ENCODE data around the gene MLXIP.

The MLXIP gene

GRCh38 chr12:122079532-122080081 lies 1.1 kb downstream of the MLXIP start:
- no peak for DNase-seq (ENCODE audit: low spot score)

GRCh38 chr12:122080149-122081082 lies 1.9 kb downstream of the MLXIP start:
- no peak for DNase-seq (ENCODE audit: low spot score)

GRCh38 chr12:122081083-122081696 lies 2.6 kb downstream of the MLXIP start:
- DNase-seq (ENCODE audit: low spot score): no peak

- no peak for DNase-seq (ENCODE audit: low spot score)
Measured at GRCh38 chr12:122081697-122082221, 3.2 kb downstream of the MLXIP start.

- no peak for DNase-seq (ENCODE audit: low spot score)
Measured at GRCh38 chr12:122082621-122083356, 4.2 kb downstream of the MLXIP start.

- no peak for DNase-seq (ENCODE audit: low spot score)
Measured at GRCh38 chr12:122084857-122085405, 6.4 kb downstream of the MLXIP start.

GRCh38 chr12:122085591-122085990 lies 7.0 kb downstream of the MLXIP start:
- DNase-seq (ENCODE audit: low spot score): no peak

GRCh38 chr12:122086116-122086515 lies 7.6 kb downstream of the MLXIP start:
- no peak for DNase-seq (ENCODE audit: low spot score)

GRCh38 chr12:122086641-122087285 lies 8.2 kb downstream of the MLXIP start:
- no peak for DNase-seq (ENCODE audit: low spot score)

- DNase-seq (ENCODE audit: low spot score): no peak
Measured at GRCh38 chr12:122087431-122088178, 9.0 kb downstream of the MLXIP start.

GRCh38 chr12:122088179-122088810 lies 9.7 kb downstream of the MLXIP start:
- no peak for DNase-seq (ENCODE audit: low spot score)

GRCh38 chr12:122089077-122089476 lies 10.5 kb downstream of the MLXIP start:
- DNase-seq (ENCODE audit: low spot score): no peak

- no peak for DNase-seq (ENCODE audit: low spot score)
Measured at GRCh38 chr12:122090759-122091515, 12.4 kb downstream of the MLXIP start.

- DNase-seq (ENCODE audit: low spot score): no peak
Measured at GRCh38 chr12:122093098-122093883, 14.7 kb downstream of the MLXIP start.

- no peak for DNase-seq (ENCODE audit: low spot score)
Measured at GRCh38 chr12:122094137-122094734, 15.7 kb downstream of the MLXIP start.

- no peak for DNase-seq (ENCODE audit: low spot score)
Measured at GRCh38 chr12:122094735-122095631, 16.4 kb downstream of the MLXIP start.

GRCh38 chr12:122096014-122096413 lies 17.5 kb downstream of the MLXIP start:
- no peak for DNase-seq (ENCODE audit: low spot score)
